Adipose tissue (tissue), 3 donors: ENCODE data around the gene SYN1. TPM values are rescaled to one million over a fixed set of nuclear protein-coding genes. Genes with fewer than 3 reads are reported as not detected.

ENCODE experiments used
- H3K27ac ChIP-seq: one replicate; pipeline ENCODE4 v1.5.1; 2013; ENCODE audit warnings: low read depth, low read length
- WGBS, 3 donors: extraction: QIAGEN DNeasy Blood & Tissue Kit; methylation state at CpG; one replicate each; pipeline ENCODE4 v1.1.7; 2013; 5-methylcytosine and 5-hydroxymethylcytosine counted together
- polyA plus RNA-seq, 3 donors: library from polyadenylated mRNA; stranded (reverse); fragments of 200-250 nt; gene quantifications; one replicate each; pipeline ENCODE4 v1.2.3, GENCODE V29; 2013
- donor health status: healthy with polysubstance abuse.
- donor health status: Bipolar disorder and iron deficiency.
- donor health status: healthy.

The SYN1 gene
- polyA plus RNA-seq, 3 donors: 0.69 to 3.0 (median 1.4) TPM

- WGBS, 3 donors: 71 to 92% (median 75%) methylated on average over 8 of the region's 8 CpGs
- no peak overlapping the region for H3K27ac ChIP-seq
These were observed 55.8 kb downstream of the SYN1 start for GRCh38 chrX:47563801-47564315.

GRCh38 chrX:47562615-47563243 lies 56.9 kb downstream of the SYN1 start:
- 75 to 79% (median 76%) methylated on average over 13 of the region's 13 CpGs for WGBS, 3 donors
- no peak overlapping the region for H3K27ac ChIP-seq

- 4 to 37% (median 5%) methylated on average over 9 of the region's 9 CpGs for WGBS, 3 donors
These were observed 58.0 kb downstream of the SYN1 start for GRCh38 chrX:47561659-47562151.

GRCh38 chrX:47560934-47561658 lies 58.6 kb downstream of the SYN1 start, which contains the start of gene ARAF:
Gene ARAF (plus strand): TSS chrX:47561205. CDS start chrX:47562968, 1,763 bp downstream.
- WGBS, 3 donors: 1 to 31% (median 2%) methylated on average over 40 to 59 of the region's 59 CpGs
- peak within 1 kb of the TSS; percentile 60 for H3K27ac ChIP-seq

More at GRCh38 chrX:47561659-47562151, 58.0 kb downstream of the SYN1 start:
- peak overlapping the region; percentile 60 for H3K27ac ChIP-seq

- peak overlapping the region; percentile 38 for H3K27ac ChIP-seq
- 7 to 32% (median 18%) methylated on average over 14 to 15 of the region's 15 CpGs for WGBS, 3 donors
These were observed 59.3 kb downstream of the SYN1 start for GRCh38 chrX:47560179-47560933.

- no peak overlapping the region for H3K27ac ChIP-seq
- 47 to 95% (median 84%) methylated on average over 3 of the region's 3 CpGs for WGBS, 3 donors
These were observed 61.2 kb downstream of the SYN1 start for GRCh38 chrX:47558436-47558835.

GRCh38 chrX:47556045-47556623 lies 63.5 kb downstream of the SYN1 start:
- H3K27ac ChIP-seq: peak overlapping the region; percentile 62
- 0 to 25% (median 1%) methylated on average over 9 to 20 of the region's 20 CpGs for WGBS, 3 donors

GRCh38 chrX:47543496-47543895 lies 76.2 kb downstream of the SYN1 start:
- 89 to 99% (median 95%) methylated on average over 5 of the region's 5 CpGs for WGBS, 3 donors
- no peak overlapping the region for H3K27ac ChIP-seq

- H3K27ac ChIP-seq: no peak overlapping the region
- WGBS, 3 donors: 25 to 37% (median 26%) methylated on average over 15 of the region's 15 CpGs
These were observed 78.7 kb downstream of the SYN1 start for GRCh38 chrX:47540754-47541538.

- H3K27ac ChIP-seq: no peak overlapping the region
These were observed 79.8 kb downstream of the SYN1 start for GRCh38 chrX:47539860-47540259.

GRCh38 chrX:47530049-47530448 lies 89.6 kb downstream of the SYN1 start:
- H3K27ac ChIP-seq: no peak overlapping the region
- WGBS, 3 donors: 82 to 91% (median 84%) methylated on average over 4 to 6 of the region's 6 CpGs

GRCh38 chrX:47529548-47529947 lies 90.1 kb downstream of the SYN1 start:
- H3K27ac ChIP-seq: no peak overlapping the region
- WGBS, 3 donors: 83 to 92% (median 89%) methylated on average over 6 to 8 of the region's 8 CpGs

- WGBS, 3 donors: 2 to 33% (median 4%) methylated on average over 18 to 33 of the region's 34 CpGs
- no peak overlapping the region for H3K27ac ChIP-seq
These were observed 95.9 kb downstream of the SYN1 start for GRCh38 chrX:47523713-47524166.

GRCh38 chrX:47523297-47523696 lies 96.4 kb downstream of the SYN1 start:
- 0 to 19% (median 2%) methylated on average over 9 to 33 of the region's 33 CpGs for WGBS, 3 donors
- no peak overlapping the region for H3K27ac ChIP-seq
